Measurements from ENCODE around the gene SLC8B1. TPM values are rescaled to one million over a fixed set of nuclear protein-coding genes. Genes with fewer than 3 reads are reported as not detected.
A peak's percentile ranks its signal among the peaks of the same experiment; 100 is the strongest.

Gene SLC8B1
- total RNA-seq (2021; ENCODE audit: unreplicated experiment) (30.9 TPM), Bru-seq, nascent RNA (percentile 68 among the genes with signal in this experiment), BruChase-seq, experiment 1, labeled RNA remaining after a 6-hour chase (percentile 69 among the genes with signal in this experiment), BruChase-seq, experiment 2, labeled RNA remaining after a 2-hour chase (percentile 74 among the genes with signal in this experiment)
- polyA plus RNA-seq (2012), result 23.2 and 27.1 TPM in 2 replicates
- long read RNA-seq, partial matches to known transcripts, result 35 of 62 reads
- long read RNA-seq, other reads (novel, unspliced or antisense), result 23 of 62 reads

- H3K27ac ChIP-seq (ENCODE audit: low read depth, low read length), result peak within 1 kb of the TSS; percentile 65
- H3K9ac ChIP-seq (ENCODE audit: low read length), result peak within 1 kb of the TSS; percentile 82
- TF ChIP-seq MAX (IDR thresholded peaks at IDR 0.05) (peak; percentile 76; the same call in 1 of the 2 replicates), POLR2A (IDR thresholded peaks at IDR 0.05; ENCODE audit: borderline replicate concordance, extremely low read depth, insufficient read depth, insufficient read length) (peak; percentile 73), SP1 (IDR thresholded peaks at IDR 0.05; ENCODE audit: low read depth) (peak; percentile 91), ZNF274 (IDR thresholded peaks at IDR 0.05; ENCODE audit: low read depth, low read length) (no peak), ZFX (IDR thresholded peaks at IDR 0.05) (peak; percentile 55; the same call in 1 of the 2 replicates), POLR2AphosphoS5 (IDR thresholded peaks at IDR 0.05; ENCODE audit: low read depth, low read length) (peak; percentile 98), ZBTB33 (IDR thresholded peaks at IDR 0.05; ENCODE audit: extremely low read depth, insufficient replicate concordance, low read length) (peak; percentile 3), CBX3 (IDR thresholded peaks at IDR 0.05; ENCODE audit: low read depth) (no peak), TCF7L2 (IDR thresholded peaks at IDR 0.05; ENCODE audit: borderline replicate concordance, extremely low read depth, insufficient read depth, insufficient read length) (peak; percentile 14), YY1 (IDR thresholded peaks at IDR 0.05; ENCODE audit: extremely low read depth, insufficient replicate concordance, low read depth, low read length) (peak; percentile 14), SIN3A (IDR thresholded peaks at IDR 0.05; ENCODE audit: low read depth) (peak; percentile 79)
- H3K9me3 ChIP-seq (ENCODE audit: control insufficient read depth in 1 of 2, insufficient read depth in 1 of 2, low read depth in 1 of 2, low read length in 2 of 2), result no peaks in the 10 kb centered on the region
- H3K4me1 ChIP-seq (ENCODE audit: control insufficient read depth in 1 of 2, insufficient read depth in 2 of 2, low read length in 2 of 2), result peaks cover 4 to 22% of the 10 kb centered on the region in 2 experiments; a peak in 3 of 4 replicates
- peak within 1 kb of the TSS; percentile 69 to 81 for H3K4me3 ChIP-seq (replicated peaks in 1 of 2; ENCODE audit: low read depth in 1 of 2, low read length in 2 of 2)
- H3K9me2 ChIP-seq (ENCODE audit: insufficient read depth), result no peaks in the 10 kb centered on the region
- peaks cover 17% of the 10 kb centered on the region for H3K79me2 ChIP-seq (ENCODE audit: insufficient read depth, low read length)
- ChIA-PET CTCF (interaction anchor here (0.6 to 0.8 kb wide), 2 partner anchors 22 to 91 kb away, joined by 3 to 4 read pairs; no protein-coding TSS in a partner anchor), POLR2A (interaction anchor here (0.6 to 2.3 kb wide), 19 partner anchors 9 to 207 kb away, joined by 3 to 9 read pairs (median 3); partner anchors contain the start of genes SDS, SDSL and TPCN1), RAD21 (ENCODE audit: low non-redundant PET in 1 of 2, low total read pairs in 2 of 2, uncharacterized antibody in 2 of 2, unreplicated experiment in 2 of 2) (interaction anchor here in 1 of 2 experiments (0.7 to 1.2 kb wide), 3 partner anchors 87 to 620 kb away, joined by 3 to 7 read pairs (median 5); partner anchors contain the start of gene SDSL)
- peak; percentile 93 for ATAC-seq
- intact Hi-C loops (cut with micrococcal nuclease), result loop anchor here (2.0 to 10.0 kb wide), 2 partner anchors 24 to 140 kb away; partner anchors contain the start of gene PLBD2
- H2AFZ ChIP-seq (ENCODE audit: low read depth, low read length, poor library complexity, severe bottlenecking), result peak within 1 kb of the TSS; percentile 74
- no peak for DNase-seq (ENCODE audit: low read depth, low spot score)
- peaks cover 0 to 11% of the 10 kb centered on the region in 2 experiments; a peak in 1 of 4 replicates for H3K36me3 ChIP-seq (ENCODE audit: control insufficient read depth in 1 of 2, insufficient read depth in 2 of 2, low read length in 2 of 2)
- no TSS peak for BruUV-seq (replicated peaks)
- no peaks in the 10 kb centered on the region for H3K27me3 ChIP-seq (ENCODE audit: insufficient read depth, low read length)
- peak within 1 kb of the TSS; percentile 93 for H3K4me2 ChIP-seq (ENCODE audit: low read length)
- no peaks in the 10 kb centered on the region for H4K20me1 ChIP-seq (ENCODE audit: insufficient read depth)
Observed at GRCh38 chr12:113334786-113335539, at the start of gene SLC8B1. TSS of gene SLC8B1 (minus strand) at chr12:113335109. CDS start at chr12:113332878, 2,231 bp downstream.
